HL-60 (cell line): ENCODE data around the gene VTCN1.
"Not testable (repeated sequence)": the region's sequence is repeated elsewhere in the genome, so short reads cannot be mapped to it uniquely, and the experiment has no call there.

Source experiments
- DNase-seq, 2 experiments: peaks; one replicate each; pipeline ENCODE4 v3.0.0-alpha.2; 2010 to 2020; ENCODE audit warnings: low read depth in 1 of 2, low spot score in 1 of 2
- H3K27ac ChIP-seq: fragments of 250-450 bp; sonication (Bioruptor Pico); replicated peaks from 2 replicates; pipeline ENCODE4 v1.5.1; 2020; ENCODE audit warnings: mild to moderate bottlenecking, moderate library complexity
- H3K27me3 ChIP-seq: fragments of 250-450 bp; sonication (Bioruptor Pico); 2 replicates; pipeline ENCODE4 v1.5.1; 2021; ENCODE audit warnings: mild to moderate bottlenecking, moderate library complexity; ENCODE audit not compliant: insufficient read depth, poor library complexity, severe bottlenecking
- H3K4me3 ChIP-seq: replicated peaks from 2 replicates; pipeline ENCODE4 v1.5.1; 2011; ENCODE audit warnings: mild to moderate bottlenecking, control low read depth, low read length; ENCODE audit not compliant: insufficient read depth
- CTCF ChIP-seq: IDR thresholded peaks from one replicate; pipeline ENCODE4 v1.5.1; 2011; ENCODE audit warnings: low read length, control low read depth, inconsistent platforms; ENCODE audit not compliant: insufficient read depth
- GABPA ChIP-seq: IDR thresholded peaks from 2 replicates; pipeline ENCODE4 v1.6.1; 2012; ENCODE audit warnings: low read depth
- POLR2AphosphoS5 ChIP-seq: IDR thresholded peaks from 2 replicates; pipeline ENCODE4 v1.6.1; 2012; ENCODE audit warnings: low read depth
- REST ChIP-seq: IDR thresholded peaks from 2 replicates; pipeline ENCODE4 v1.6.1; 2012; ENCODE audit warnings: low read depth; ENCODE audit not compliant: insufficient replicate concordance
- SPI1 ChIP-seq: IDR thresholded peaks from 2 replicates; pipeline ENCODE4 v1.6.1; 2012; ENCODE audit warnings: low read depth, mild to moderate bottlenecking, borderline replicate concordance
- long read RNA-seq: library from polyadenylated mRNA; unstranded; transcript quantifications from one replicate; pipeline ENCODE4 v2.0.0, GENCODE V29; 2020

Gene VTCN1
- long read RNA-seq: 0 reads

- H3K4me3 ChIP-seq: no peak within 1 kb of the TSS
- TF ChIP-seq CTCF: no peak
- no peak for TF ChIP-seq SPI1
- TF ChIP-seq GABPA: no peak
- no peak for TF ChIP-seq POLR2AphosphoS5
- TF ChIP-seq REST: no peak
Measured at GRCh38 chr1:117210831-117211261, at the start of gene VTCN1. Gene VTCN1 (minus strand): TSS chr1:117210927. CDS start chr1:117210855, 72 bp downstream.

GRCh38 chr1:117258791-117259190 is 48.1 kb upstream of the VTCN1 start:
- H3K4me3 ChIP-seq: no peak overlapping the region
- no peak for DNase-seq
- H3K27ac ChIP-seq: no peak overlapping the region
- TF ChIP-seq POLR2AphosphoS5: no peak
- no peak for TF ChIP-seq REST
- no peak for TF ChIP-seq SPI1
- no peaks in the 10 kb centered on the region for H3K27me3 ChIP-seq

More at GRCh38 chr1:117210831-117211261, at the start of gene VTCN1:
- no peaks in the 10 kb centered on the region for H3K27me3 ChIP-seq
- no peak for DNase-seq
- no peak within 1 kb of the TSS for H3K27ac ChIP-seq

GRCh38 chr1:117258075-117258474 is 47.3 kb upstream of the VTCN1 start:
- DNase-seq, H3K27me3 ChIP-seq, H3K27ac ChIP-seq, H3K4me3 ChIP-seq: not testable (repeated sequence)

- Histone ChIP-seq H3K27me3 (no peaks in the 10 kb centered on the region), H3K4me3 (no peak overlapping the region), H3K27ac (no peak overlapping the region)
- DNase-seq: no peak
- TF ChIP-seq CTCF (no peak), POLR2AphosphoS5 (no peak), SPI1 (no peak)
Measured at GRCh38 chr1:117257291-117257690, 46.6 kb upstream of the VTCN1 start.

GRCh38 chr1:117250061-117250606 is 39.4 kb upstream of the VTCN1 start:
- no peak overlapping the region for H3K27ac ChIP-seq
- H3K27me3 ChIP-seq: no peaks in the 10 kb centered on the region
- no peak for TF ChIP-seq CTCF
- no peak for TF ChIP-seq POLR2AphosphoS5
- TF ChIP-seq SPI1: no peak
- no peak for TF ChIP-seq GABPA
- TF ChIP-seq REST: no peak
- no peak for DNase-seq
- no peak overlapping the region for H3K4me3 ChIP-seq
